ENCODE results near the gene AOPEP.

AOPEP gene

DNA sequence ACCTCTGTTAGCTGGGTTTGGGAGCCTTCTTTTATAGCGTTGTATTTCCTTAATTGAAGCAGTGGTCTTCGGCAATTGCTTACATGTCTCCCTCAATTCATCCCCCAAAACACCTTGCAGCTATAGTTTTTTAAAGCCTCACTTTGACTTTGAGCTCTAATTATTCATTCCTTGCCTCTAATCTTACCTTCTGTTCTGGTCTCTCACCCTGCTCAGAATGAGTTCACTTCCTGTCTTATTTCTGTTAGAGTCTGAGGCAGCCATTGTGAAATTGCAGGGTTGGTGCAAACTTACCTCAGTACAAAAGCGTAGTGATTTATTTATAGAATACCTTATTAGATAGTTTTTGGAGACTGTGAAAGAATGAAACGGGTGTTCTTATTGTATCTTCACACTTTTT, 35.0 kb downstream of the AOPEP start:
- peak; percentile 47 for DNase-seq

DNA sequence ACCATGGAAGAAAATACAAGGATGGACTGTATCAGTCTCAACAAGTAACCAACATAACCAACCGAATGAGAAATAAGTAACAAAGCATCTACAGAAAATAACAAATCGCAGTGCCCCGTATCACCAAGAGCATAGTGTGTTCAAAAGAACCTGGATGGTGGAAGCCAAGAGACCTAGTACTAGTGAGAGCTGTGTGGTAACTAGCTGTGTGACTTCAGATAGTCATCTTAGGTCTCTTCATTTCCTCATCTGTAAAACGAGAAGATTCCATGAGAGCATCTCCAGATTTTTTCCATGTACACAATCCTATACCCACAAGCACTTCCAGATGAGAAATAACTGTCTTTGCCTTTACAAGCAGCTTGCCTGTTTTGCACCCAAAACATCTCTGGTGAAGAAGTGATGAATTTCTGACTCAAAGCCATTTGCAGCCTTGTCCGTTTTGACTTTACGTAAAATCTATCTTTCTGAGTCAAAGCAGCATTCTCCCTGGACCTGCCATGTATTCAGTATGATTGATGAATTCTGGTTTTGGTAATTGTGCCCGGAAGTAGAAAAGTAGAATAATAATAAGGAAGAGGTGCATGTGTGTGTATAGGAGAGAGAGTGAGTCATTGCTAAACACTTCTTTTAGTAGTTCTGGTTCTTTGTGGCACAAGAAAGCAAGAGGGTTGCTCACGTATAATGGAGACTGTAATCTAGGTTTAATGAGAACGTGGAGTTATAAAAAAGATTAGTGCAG, 41.0 kb downstream of the AOPEP start:
- DNase-seq: no peak

DNA sequence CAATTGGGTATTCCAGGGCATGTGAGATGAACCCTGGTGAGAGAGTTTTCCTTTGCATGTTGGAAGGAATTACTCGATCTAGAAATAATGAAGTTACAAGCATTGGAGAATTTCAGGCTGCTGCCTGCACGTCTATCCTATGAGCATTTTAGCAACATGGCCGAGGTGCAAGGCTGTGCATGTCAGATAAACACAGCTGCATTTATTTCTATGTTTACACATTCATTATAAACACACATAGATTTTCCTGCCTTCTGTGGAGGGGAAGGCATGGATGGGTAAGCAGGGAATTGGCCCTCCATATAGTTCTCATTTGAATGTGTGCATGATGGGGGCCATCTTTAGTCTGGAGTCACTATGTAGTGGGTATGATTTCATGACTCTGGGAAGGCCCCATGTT, 42.3 kb downstream of the AOPEP start:
- DNase-seq: no peak

DNA sequence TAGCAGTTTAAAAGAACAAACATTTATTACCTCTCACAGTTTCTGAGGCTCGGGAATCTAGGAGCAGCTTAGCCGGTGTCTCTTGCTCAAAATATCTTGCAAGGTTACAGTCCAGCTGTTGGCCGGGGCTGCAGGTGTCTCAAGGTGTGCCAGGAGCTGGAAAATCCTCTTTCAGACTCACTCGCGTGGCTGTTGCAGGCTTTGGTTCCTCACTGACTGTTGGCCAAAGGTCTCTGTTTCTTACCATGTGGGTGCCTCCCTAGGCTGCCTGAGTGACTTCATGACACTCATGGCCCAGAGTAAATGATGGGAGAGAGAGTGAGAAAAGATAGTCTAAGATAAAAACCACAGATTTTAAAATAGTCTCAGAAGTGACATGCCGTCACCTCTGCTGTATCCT, 43.8 kb downstream of the AOPEP start:
- DNase-seq: no peak

DNA sequence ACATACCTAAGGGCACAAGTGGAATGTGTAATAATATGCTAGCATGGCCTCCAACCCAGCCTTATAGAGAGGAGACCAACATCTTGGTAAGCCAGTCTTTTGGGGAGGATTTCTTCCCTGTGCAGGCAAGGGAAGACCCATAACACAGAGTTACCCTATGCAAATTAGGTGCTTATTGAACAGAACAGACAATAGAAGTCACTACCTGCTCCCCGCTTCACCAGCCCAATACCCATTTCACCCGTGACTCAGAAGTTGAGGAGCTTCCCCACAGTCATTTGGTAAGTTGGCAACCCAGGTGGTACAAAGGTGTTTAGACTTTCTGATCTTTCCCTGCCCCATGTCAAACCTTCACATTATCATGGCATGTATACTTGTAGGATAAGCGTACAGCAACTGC, 44.6 kb downstream of the AOPEP start:
- DNase-seq: no peak

DNA sequence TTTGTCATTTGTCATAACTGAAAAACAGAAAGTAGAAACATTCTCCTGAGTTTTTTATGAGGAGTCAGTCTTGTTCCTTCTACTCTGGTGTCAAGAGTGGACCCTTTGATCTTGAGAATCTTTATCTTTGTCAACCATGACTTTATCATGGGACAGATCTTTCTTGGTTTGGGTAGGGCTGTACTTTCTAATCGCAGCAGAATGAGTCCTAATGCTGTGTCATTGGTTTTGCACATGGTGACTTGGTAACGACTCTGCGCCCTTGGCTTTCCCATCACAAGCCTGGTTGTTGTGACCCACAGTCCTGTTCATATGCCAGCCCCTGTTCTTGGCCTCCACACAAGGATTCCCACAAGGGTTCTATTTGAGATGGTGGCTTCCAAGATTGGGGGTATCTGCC, 45.6 kb downstream of the AOPEP start:
- DNase-seq: no peak

DNA sequence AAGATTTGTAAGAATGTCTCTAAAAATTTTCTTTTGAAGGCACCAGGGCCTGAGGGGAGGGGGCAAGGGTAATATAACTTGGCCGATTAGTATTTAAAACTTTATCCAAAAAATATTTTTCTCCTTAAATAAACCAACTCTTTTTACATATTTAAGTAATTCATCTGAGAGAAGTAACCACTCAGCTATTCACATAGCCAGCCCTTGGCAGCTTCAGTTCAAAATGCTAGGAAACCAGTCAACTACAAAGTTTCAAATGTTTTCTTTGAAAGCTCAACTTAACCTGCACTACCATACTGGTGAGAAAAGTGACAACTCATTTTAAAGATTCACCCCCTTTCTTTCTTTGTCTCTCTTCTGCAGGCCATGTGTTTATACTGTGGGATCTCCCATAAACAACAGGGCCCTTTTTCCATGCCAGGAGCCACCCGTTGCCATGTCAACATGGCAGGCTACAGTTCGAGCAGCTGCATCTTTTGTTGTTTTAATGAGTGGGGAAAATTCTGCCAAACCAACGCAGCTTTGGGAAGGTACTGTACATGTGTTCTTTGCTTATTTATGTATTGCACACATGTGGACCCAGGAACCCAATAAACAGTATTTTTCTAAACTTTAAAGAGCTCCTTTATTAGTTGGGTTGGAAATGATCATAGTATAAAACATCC, 46.3 kb downstream of the AOPEP start:
- DNase-seq: peak; percentile 34

DNA sequence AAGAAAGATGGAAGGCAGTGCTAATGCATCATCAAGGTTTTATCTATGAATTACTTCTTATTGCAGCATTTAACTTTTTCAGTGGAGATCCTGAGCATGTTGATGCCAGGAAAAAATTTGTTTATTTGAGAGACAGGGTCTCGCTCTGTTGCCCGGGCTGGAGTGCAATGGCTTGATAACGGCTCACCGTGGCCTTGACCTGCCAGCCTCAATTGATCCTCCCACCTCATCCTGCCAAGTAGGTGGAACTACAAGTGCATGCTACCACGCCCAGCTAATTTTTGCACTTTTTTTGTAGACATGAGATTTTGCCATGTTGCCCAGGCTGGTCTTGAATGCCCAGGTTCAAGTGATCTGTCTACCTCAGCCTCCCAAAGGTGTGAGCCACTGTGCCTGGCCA, 47.2 kb downstream of the AOPEP start:
- DNase-seq: no peak

DNA sequence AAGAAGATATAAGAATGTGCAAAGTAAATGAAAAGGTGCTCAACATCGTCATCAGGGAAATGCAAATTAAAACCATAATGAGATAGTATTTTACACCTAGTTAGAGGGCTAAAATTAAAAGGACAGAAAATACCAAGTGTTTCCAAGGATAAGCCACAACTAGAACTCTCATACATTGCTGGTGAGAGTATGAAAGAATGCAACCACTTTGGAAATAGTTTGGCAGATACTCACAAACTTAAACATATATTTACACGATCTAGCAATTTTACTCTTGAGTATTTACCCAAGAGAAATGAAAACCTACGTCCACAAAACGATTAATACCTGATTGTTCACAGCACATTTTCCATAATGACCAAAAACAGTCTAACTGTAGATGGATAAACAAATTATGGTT, 51.5 kb downstream of the AOPEP start:
- no peak for DNase-seq

DNA sequence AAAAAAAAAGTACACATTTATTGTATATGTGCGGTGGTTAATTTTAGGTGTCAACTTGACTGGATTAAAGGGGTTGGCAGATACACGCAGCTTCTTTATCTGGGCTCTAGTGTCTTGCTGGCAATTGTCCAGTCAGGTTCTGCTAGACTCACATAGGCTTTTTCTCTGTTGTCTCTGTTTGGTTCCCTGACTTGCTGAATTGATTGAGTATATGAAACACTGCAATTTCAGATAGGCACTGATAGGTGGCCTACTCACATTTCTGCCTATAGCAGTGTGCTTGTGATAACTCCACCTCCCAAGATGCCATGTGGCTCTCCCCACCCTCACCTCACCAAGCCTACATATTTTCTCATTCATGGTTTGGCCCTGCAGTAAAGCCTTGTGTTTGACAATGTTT, 52.5 kb downstream of the AOPEP start:
- DNase-seq: no peak

DNA sequence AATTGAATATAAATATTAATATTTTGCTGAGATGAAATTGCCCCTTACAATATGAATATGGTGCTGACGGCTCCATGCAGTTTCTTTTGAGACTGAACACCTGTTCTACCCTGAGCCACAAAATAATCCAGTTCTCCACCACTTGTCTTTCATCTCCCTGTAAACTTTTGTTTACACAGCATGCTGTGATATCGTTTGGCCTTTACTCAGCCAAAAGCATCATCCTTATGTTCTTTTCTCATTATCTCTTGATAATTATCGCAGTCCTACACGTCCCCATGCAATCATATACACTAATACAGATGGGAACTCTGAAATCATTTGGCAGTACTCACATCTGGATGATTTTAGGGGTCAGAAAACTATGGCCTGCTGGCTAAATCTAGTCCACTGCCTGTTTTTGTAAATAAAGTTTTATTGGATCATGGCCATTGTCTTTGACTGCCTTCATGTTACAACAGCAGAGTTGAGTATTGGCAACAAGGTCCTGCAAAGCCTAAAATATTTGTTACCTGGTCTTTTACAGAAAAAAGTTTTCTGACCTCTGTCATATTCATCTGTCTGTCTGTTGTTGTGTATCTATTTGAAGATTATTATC, 53.3 kb downstream of the AOPEP start:
- no peak for DNase-seq

DNA sequence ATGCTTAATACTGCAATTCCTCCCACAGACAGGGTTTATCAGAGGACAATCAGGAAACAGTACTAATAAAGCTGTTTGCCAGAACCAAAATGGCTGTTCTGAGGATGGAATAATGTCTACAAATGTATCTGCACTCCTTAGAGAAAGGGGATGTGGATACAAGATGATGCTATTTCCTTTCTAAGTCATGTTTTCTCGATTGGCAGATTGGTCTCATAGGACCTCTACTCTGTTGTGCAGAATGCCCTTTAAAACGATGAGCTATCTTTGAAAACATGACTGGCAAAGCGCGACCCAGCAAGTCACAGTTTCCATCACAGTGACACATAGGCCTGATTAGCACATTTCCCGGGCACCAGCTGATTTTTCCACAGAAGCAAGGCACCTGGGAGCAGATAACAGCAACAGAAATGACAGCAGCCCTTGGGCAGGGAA, 54.0 kb downstream of the AOPEP start:
- no peak for DNase-seq

DNA sequence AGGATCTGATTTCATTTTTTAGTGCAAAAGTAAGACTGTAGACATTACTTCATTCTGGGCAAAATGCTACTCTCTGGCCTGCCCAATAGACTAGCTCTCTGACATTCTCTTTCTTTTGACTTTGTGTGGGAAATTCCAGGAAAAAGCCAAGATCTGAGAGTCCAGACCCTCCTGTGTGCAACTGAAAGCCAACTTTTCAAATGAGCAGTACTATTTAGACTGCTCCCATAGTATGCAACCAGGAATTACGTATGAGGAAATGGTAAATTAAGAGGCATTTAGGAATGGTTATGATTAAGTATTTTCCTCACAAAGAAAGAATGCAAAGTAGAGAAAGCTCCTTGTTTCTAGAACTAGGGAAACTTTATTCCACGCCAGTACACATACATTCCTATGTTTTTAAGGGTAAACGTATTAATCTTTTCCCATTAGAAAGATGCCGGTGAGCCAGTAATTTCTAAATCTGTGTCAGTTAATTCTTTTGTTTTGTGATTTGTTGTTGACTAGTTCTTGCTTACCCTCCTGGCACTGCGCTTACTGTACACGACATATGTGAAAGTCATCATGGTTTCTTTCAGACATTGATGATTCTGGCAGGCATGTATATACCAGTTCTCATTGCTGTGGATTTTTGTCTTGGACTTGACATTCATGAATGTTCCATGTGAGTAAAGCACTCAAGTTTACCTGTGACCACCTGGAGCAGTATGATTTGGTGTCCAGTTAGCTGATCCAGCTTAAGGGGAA, 56.0 kb downstream of the AOPEP start:
- DNase-seq: no peak

DNA sequence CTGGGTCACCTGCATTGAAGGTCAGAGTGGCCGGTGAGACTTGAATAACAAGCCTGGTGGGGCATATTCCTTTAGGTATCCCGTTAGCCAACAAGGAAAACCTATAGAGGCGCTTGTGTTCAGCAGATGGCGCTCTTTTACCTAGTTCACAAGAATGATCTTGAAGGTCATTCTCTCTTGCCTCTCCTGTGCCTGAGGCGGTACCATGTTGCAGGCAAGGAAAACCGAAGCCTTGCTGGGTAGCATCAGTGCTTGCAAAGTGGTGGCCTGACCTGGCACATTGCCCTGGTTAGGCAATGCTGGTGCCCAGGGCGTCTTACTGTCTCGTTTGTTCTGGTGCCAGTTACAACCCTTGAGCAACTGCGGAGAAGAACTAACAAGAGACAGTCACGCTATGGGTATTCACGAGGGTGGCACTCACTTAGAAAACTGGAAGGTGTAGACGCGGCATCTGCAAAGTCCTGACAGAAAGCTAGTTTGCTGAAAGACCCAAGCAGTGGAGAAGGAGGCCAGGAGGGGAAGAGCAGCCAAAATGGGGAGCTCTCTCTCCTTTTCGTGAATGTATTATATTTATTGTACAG, 56.7 kb downstream of the AOPEP start:
- DNase-seq: peak; percentile 52

DNA sequence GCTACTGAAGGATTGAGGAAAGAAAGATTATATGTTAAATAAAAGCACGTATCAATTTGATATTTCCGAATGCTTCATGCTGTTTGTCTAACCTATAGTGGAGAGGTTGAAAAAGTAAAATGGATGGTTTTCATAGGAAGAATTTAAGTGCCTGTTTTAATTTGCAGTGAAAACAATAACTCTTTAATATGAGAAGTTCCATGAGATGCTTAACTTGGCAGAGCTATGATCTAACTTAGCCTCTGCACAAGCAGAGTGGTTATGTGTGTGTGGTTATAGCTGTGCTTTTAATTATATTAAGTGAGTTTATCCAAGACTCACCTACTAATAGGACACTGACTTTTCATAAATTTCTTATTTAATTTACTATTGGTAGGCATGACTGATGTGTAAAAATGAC, 57.4 kb downstream of the AOPEP start:
- no peak for DNase-seq

DNA sequence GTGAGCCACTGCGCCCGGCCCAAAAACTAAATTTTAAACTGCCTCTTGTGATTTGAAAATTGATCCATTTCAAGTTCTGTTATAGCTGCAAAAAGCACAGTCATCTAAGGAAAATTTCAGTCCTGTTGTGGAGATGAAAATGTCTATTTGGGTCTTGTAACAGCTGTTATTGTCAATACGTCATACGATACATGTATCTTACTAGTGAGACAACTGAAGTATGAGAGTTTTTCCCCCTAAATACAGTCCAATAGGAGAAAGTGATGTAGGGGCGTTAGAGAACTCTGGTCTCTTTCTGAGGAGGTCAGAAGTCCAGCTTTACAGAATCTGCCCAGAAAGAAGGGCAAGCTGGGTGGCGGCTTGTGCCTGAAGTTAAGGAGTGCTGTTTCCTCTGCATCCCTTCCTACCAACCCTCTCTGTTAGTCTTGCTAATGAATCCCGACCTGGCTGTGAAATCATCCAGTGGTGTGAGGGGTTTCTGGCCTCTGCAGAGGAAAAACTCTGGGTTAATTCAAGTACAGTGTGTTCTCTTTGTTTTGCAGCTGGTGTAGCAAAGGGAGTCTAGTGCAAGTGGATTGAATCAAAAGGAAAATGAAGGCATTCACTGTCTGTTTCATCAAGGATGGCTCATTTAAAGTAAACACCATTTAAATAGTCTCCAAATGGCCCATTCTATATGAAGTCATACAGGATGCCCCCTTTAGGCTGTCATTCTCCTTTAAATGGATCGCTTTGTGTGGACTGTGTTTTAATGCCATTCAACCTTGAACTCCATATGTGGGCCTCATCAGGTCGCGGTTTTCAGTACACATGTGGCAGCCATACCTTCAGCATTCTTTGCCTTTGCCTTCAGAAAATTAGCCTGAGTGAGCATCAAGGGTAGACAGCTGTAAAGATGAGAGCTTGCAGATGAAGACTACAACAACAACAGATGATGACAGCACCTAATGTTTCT, 59.0 kb downstream of the AOPEP start:
- no peak for DNase-seq

DNA sequence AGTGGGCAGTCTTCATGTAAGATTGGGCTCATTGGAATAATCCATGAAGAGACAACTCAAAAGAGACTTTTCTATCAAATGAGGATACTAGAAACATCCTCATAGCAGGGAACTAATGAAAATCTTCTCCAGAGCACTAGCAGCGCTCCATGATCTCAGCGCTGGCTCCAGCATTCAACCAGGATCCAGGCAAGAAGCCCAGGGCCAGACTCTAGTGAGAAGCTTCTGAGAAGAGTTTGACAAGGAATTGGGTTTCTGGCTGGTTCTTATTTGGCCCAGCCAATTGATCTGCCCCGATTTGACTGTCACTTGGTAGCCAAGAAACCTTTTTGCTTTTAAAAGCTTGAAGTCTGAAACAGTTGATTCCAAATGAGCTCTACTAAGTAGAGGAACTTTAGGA, 60.1 kb downstream of the AOPEP start:
- no peak for DNase-seq

DNA sequence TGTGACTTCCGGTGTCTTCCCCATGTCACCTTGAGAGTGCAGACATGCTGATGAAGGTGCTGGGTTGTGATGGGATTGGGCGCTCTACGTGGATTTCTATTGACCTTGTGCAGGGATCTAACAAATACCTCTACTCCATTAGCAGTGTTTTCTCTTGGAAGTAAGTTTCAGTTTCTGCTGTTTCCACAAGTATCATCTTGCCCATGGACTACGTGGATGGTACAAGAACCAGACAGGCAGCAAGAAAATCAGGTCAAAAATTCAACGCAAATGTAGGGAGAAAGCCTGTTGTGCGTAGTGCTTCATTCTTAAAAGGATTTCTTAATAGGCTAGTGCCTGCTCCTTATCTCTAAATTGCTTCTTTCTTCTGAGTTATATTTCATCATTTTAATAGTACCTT, 60.8 kb downstream of the AOPEP start:
- DNase-seq: no peak

DNA sequence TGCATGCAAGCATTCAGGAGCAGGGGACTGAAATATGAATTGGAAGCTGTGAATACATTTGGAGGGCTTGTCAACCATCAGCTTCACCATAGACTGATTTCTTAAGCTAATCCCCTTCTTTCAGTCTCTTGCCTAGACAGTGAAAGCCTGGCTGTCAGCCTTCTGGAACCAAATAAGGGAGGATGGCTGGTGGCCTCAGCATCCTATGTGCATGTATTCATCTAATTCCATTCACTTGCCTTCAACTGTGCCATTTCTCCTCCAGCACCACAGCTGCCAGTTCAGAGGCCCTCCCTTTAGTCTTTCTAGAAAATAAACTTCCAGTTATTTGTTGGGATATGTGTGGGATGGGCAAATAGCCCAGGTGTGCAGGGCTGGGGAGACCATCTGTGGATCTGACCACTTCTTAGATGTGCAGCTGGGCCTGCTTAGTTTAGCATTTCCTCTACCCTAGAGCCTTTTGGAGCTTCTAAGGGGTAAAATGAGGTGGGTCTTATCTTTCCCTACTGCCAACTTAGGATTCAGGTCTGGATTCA, 62.1 kb downstream of the AOPEP start:
- DNase-seq: no peak

DNA sequence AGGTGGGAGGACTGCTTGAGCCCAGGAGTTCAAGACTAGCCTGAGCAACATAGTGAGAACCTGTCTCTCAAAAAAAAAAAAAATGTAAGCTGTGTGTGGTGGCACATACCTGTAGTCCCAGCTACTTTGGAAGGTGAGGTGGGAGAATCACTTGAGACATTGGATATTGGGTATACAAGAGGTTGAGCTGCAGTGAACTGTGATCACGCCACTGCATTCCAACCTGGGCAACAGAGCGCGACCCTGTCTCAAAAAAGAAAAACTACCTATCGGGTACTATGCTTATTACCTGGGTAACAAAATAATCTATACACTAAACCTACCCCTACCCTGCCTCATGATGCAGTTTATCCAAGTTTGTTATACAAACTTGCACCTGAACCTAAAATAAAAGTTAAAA, 64.9 kb downstream of the AOPEP start:
- DNase-seq: no peak

DNA sequence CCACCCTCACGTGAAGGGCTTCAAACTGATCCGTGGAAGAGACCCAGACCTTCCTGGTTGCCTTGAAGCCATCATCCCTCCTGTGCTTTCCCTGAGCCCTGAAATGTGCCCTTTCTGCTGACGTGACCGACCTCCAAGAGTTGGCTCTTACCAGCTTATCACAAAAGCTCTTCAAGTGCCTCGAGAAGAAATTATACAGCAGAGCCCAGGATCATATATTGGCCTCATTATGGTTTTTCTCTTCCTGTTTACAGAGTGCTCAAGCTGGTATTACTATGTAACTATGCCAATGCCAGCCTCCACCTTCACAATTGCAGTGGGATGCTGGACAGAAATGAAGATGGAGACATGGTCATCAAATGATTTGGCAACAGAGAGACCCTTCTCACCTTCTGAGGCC, 66.0 kb downstream of the AOPEP start:
- no peak for DNase-seq
